Epithelial cell of proximal tubule (primary cell): Measurements from ENCODE around the gene CTSW. TPM values are rescaled to one million over a fixed set of nuclear protein-coding genes. Genes with fewer than 3 reads are reported as not detected.
"Not testable (repeated sequence)": the region's sequence is repeated elsewhere in the genome, so short reads cannot be mapped to it uniquely, and the experiment has no call there.

Experiments used
- DNase-seq: peaks from one replicate; pipeline ENCODE4 v3.0.0-alpha.2; 2011; ENCODE audit warnings: low read depth
- H3K4me3 ChIP-seq: 2 replicates; pipeline ENCODE4 v1.5.1; 2011; ENCODE audit warnings: low read depth, mild to moderate bottlenecking, low read length
- CTCF ChIP-seq: conservative IDR thresholded peaks from 2 replicates; pipeline ENCODE4 v1.5.1; 2012; ENCODE audit warnings: low read depth, mild to moderate bottlenecking, low read length
- total RNA-seq: library from RNA; depleted of rRNA; stranded (reverse); fragments of >200 nt; gene quantifications from 2 replicates; pipeline ENCODE4 v1.2.3, GENCODE V29; 2015

The CTSW gene
- 0.51 and 1.2 TPM in 2 replicates for total RNA-seq

- no peak within 1 kb of the TSS for H3K4me3 ChIP-seq
- DNase-seq = no peak
- no peak for TF ChIP-seq CTCF
Measured at GRCh38 chr11:65879617-65880016, at the start of gene CTSW. TSS of gene CTSW (plus strand) at chr11:65879837. CDS start at chr11:65879855, 18 bp downstream.

GRCh38 chr11:65832231-65832630, 47.4 kb upstream of the CTSW start:
- not testable (repeated sequence) for H3K4me3 ChIP-seq, DNase-seq

- H3K4me3 ChIP-seq = peak within 1 kb of the TSS; percentile 65
- no peak for TF ChIP-seq CTCF
- DNase-seq = no peak
Measured at GRCh38 chr11:65833297-65834030, 46.2 kb upstream of the CTSW start, which contains the start of gene SNX32. TSS of gene SNX32 (plus strand) at chr11:65833963. CDS start at chr11:65834066, 103 bp downstream.

- peak overlapping the region; percentile 65 for H3K4me3 ChIP-seq
- DNase-seq = no peak
- no peak for TF ChIP-seq CTCF
Measured at GRCh38 chr11:65834202-65834601, 45.4 kb upstream of the CTSW start.

- no peak overlapping the region for H3K4me3 ChIP-seq
- no peak for DNase-seq
- no peak for TF ChIP-seq CTCF
Measured at GRCh38 chr11:65842144-65842543, 37.5 kb upstream of the CTSW start.

GRCh38 chr11:65843811-65844210, 35.8 kb upstream of the CTSW start:
- no peak for DNase-seq
- no peak overlapping the region for H3K4me3 ChIP-seq
- no peak for TF ChIP-seq CTCF

GRCh38 chr11:65844231-65844872, 35.3 kb upstream of the CTSW start:
- no peak for DNase-seq
- no peak for TF ChIP-seq CTCF
- no peak overlapping the region for H3K4me3 ChIP-seq
